ENCODE results near the gene LRRC10B. TPM values are rescaled to one million over a fixed set of nuclear protein-coding genes. Genes with fewer than 3 reads are reported as not detected.

LRRC10B gene
- total and polyA plus RNA-seq, 2 experiments from 2014 or later = 0.43 to 0.68 TPM

GRCh38 chr11:61539006-61539405, 30.5 kb downstream of the LRRC10B start:
- Histone ChIP-seq H3K27me3 (no peaks in the 10 kb centered on the region), H2AFZ (no peak overlapping the region), H3K27ac (no peak overlapping the region), H3K9me2 (replicated peaks; ENCODE audit: insufficient read depth) (no peaks in the 10 kb centered on the region), H4K20me1 (ENCODE audit: insufficient read depth, poor library complexity, severe bottlenecking) (no peaks in the 10 kb centered on the region), H3K9me3 (ENCODE audit: low read depth) (no peaks in the 10 kb centered on the region), H3K4me2 (no peak overlapping the region), H3K79me2 (no peaks in the 10 kb centered on the region), H3K4me1 (ENCODE audit: insufficient read depth) (no peaks in the 10 kb centered on the region), H3K36me3 (replicated peaks; ENCODE audit: insufficient read depth, low read depth) (no peaks in the 10 kb centered on the region), H3K4me3 (no peak overlapping the region)
- 93% methylated on average over 11 of the region's 11 CpGs for WGBS (ENCODE audit: low lambda C conversion rate, missing lambda C conversion rate)
- TF ChIP-seq CTCF (IDR thresholded peaks at IDR 0.05; ENCODE audit: poor library complexity) (no peak), EZH2 (IDR thresholded peaks at IDR 0.05; ENCODE audit: borderline replicate concordance) (no peak), EZH2phosphoT487 (IDR thresholded peaks at IDR 0.05; ENCODE audit: low read depth, severe bottlenecking, unreplicated experiment) (no peak)
- no peak for DNase-seq (ENCODE audit: low spot score)

GRCh38 chr11:61539831-61540357, 31.3 kb downstream of the LRRC10B start:
- H3K79me2 ChIP-seq = no peaks in the 10 kb centered on the region
- H3K27ac ChIP-seq = no peak overlapping the region
- H3K4me1 ChIP-seq (ENCODE audit: insufficient read depth) = no peaks in the 10 kb centered on the region
- no peaks in the 10 kb centered on the region for H3K36me3 ChIP-seq (replicated peaks; ENCODE audit: insufficient read depth, low read depth)
- DNase-seq (ENCODE audit: low spot score) = no peak
- no peak overlapping the region for H2AFZ ChIP-seq
- no peaks in the 10 kb centered on the region for H3K9me2 ChIP-seq (replicated peaks; ENCODE audit: insufficient read depth)
- no peaks in the 10 kb centered on the region for H3K27me3 ChIP-seq
- H4K20me1 ChIP-seq (ENCODE audit: insufficient read depth, poor library complexity, severe bottlenecking) = no peaks in the 10 kb centered on the region
- 78% methylated on average over 14 of the region's 14 CpGs for WGBS (ENCODE audit: low lambda C conversion rate, missing lambda C conversion rate)
- H3K4me3 ChIP-seq = no peak overlapping the region
- H3K4me2 ChIP-seq = no peak overlapping the region
- TF ChIP-seq CTCF (IDR thresholded peaks at IDR 0.05; ENCODE audit: poor library complexity) = no peak
- no peaks in the 10 kb centered on the region for H3K9me3 ChIP-seq (ENCODE audit: low read depth)

- no peak for TF ChIP-seq CTCF (IDR thresholded peaks at IDR 0.05; ENCODE audit: poor library complexity)
- TF ChIP-seq EZH2phosphoT487 (IDR thresholded peaks at IDR 0.05; ENCODE audit: low read depth, severe bottlenecking, unreplicated experiment) = no peak
- Histone ChIP-seq H3K9me3 (ENCODE audit: low read depth) (no peaks in the 10 kb centered on the region), H4K20me1 (ENCODE audit: insufficient read depth, poor library complexity, severe bottlenecking) (no peaks in the 10 kb centered on the region), H3K27ac (no peak overlapping the region), H3K4me2 (no peak overlapping the region), H3K9me2 (replicated peaks; ENCODE audit: insufficient read depth) (no peaks in the 10 kb centered on the region), H3K27me3 (no peaks in the 10 kb centered on the region), H3K79me2 (no peaks in the 10 kb centered on the region), H3K4me3 (no peak overlapping the region), H3K4me1 (ENCODE audit: insufficient read depth) (no peaks in the 10 kb centered on the region), H2AFZ (no peak overlapping the region), H3K36me3 (replicated peaks; ENCODE audit: insufficient read depth, low read depth) (no peaks in the 10 kb centered on the region)
- no peak for DNase-seq (ENCODE audit: low spot score)
- 67% methylated on average over 9 of the region's 9 CpGs for WGBS (ENCODE audit: low lambda C conversion rate, missing lambda C conversion rate)
Measured at GRCh38 chr11:61540528-61540927, 32.0 kb downstream of the LRRC10B start.

GRCh38 chr11:61541598-61541997, 33.0 kb downstream of the LRRC10B start:
- 65% methylated on average over 2 of the region's 3 CpGs for WGBS (ENCODE audit: low lambda C conversion rate, missing lambda C conversion rate)
- Histone ChIP-seq H3K27me3 (no peaks in the 10 kb centered on the region), H3K4me1 (ENCODE audit: insufficient read depth) (no peaks in the 10 kb centered on the region), H4K20me1 (ENCODE audit: insufficient read depth, poor library complexity, severe bottlenecking) (no peaks in the 10 kb centered on the region), H2AFZ (no peak overlapping the region), H3K27ac (no peak overlapping the region), H3K4me3 (no peak overlapping the region), H3K36me3 (replicated peaks; ENCODE audit: insufficient read depth, low read depth) (no peaks in the 10 kb centered on the region), H3K4me2 (no peak overlapping the region), H3K79me2 (no peaks in the 10 kb centered on the region), H3K9me2 (replicated peaks; ENCODE audit: insufficient read depth) (no peaks in the 10 kb centered on the region), H3K9me3 (ENCODE audit: low read depth) (no peaks in the 10 kb centered on the region)
- TF ChIP-seq CTCF (IDR thresholded peaks at IDR 0.05; ENCODE audit: poor library complexity) (no peak), EZH2phosphoT487 (IDR thresholded peaks at IDR 0.05; ENCODE audit: low read depth, severe bottlenecking, unreplicated experiment) (no peak), EZH2 (IDR thresholded peaks at IDR 0.05; ENCODE audit: borderline replicate concordance) (no peak)
- no peak for DNase-seq (ENCODE audit: low spot score)
